Activated CD8-positive, alpha-beta memory T cell treated with anti-CD3 and anti-CD28 coated beads, Interleukin-2, amount 50 U/mL, for 1 hour (primary cell): Measurements from ENCODE around the gene SGCB.
"Not testable (repeated sequence)": the region's sequence is repeated elsewhere in the genome, so short reads cannot be mapped to it uniquely, and the experiment has no call there.

Source experiments
- DNase-seq: peaks from one replicate; pipeline ENCODE4 v3.0.0-alpha.2; 2020; ENCODE audit errors: extremely low read depth

Gene SGCB, protein sequence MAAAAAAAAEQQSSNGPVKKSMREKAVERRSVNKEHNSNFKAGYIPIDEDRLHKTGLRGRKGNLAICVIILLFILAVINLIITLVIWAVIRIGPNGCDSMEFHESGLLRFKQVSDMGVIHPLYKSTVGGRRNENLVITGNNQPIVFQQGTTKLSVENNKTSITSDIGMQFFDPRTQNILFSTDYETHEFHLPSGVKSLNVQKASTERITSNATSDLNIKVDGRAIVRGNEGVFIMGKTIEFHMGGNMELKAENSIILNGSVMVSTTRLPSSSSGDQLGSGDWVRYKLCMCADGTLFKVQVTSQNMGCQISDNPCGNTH

GRCh38 chr4:52038103-52038912 lies at the start of gene SGCB:
Gene SGCB, minus strand, starts transcription at chr4:52038299. Its CDS starts 40 bp downstream, at chr4:52038259.
- no peak for DNase-seq

- DNase-seq, result not testable (repeated sequence)
These were observed 48.3 kb upstream of the SGCB start for GRCh38 chr4:52086425-52086824.

DNA sequence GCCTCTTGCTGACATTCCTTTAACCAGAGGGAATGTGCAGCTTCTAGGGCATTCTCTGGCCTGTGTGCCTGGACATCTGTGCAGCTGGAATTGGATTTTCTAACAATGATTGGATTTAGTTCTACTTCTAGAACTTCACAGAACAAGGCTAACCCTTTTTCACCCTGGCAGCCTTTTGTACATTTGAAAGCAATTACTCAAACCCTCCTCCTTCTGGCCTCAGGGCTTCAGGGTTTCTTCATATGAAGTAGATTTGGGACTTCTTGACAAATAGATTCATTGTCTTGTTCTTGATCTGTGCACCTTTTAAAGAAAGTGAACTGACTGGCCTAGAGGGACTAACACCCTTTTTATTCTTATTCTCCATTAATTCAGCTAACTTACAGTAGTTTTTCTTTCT lies 43.1 kb upstream of the SGCB start:
- DNase-seq, result no peak

GRCh38 chr4:52079659-52080058 lies 41.6 kb upstream of the SGCB start:
- DNase-seq, result no peak

DNA sequence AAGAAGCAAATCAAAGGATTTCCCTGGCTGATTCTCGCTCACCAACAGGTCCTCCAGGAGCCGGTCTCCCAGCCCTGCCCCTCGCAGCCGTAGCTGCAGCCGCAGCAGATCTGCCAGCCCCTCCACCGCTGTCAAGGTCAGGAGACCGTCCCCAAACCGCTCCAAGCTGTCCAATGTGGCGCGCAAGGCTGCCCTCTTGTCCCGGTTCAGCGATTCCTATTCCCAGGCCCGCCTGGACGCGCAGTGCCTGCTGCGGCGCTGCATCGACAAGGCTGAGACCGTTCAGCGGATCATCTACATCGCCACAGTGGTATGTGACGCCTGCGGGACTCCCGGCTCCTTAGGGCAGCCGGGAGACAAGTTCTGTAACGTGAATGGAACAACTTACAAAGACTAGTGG lies 38.6 kb upstream of the SGCB start:
- DNase-seq, result no peak

DNA sequence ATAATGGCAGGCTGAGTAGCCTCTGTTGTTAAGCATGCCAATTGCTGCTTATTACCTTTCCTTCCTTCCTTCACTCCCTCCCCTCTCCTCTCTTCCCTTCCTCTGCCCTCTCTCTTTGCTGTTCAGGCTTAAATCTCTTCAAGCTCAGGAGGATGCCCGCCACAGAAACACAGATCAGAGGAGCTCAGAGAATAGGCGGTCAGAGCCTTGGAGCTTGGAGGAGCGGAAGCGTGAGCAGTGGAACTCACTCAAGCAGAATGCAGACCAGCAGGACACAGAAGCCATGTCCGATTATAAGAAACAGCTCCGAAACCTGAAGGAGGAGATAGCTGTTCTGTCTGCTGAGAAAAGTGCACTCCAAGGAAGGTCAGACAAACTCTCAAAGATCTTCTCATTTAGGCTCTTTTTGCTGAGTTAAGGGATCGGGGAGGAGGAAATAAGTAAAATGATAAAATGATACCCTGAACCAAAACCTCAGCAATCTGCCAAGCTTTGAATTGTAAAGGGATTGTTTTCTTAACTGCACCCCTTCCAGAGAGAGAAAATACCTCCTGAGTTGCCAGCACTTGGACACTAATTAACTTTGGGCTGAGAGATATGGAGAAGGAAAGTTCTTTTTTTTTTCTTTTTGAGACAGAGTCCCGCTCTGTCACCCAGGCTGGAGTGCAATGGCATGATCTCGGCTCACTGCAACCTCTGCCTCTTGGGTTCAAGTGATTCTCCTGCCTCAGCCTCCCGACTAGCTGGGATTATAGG lies 33.9 kb upstream of the SGCB start:
- DNase-seq, result no peak

- no peak for DNase-seq
These were observed 31.5 kb upstream of the SGCB start for GRCh38 chr4:52069571-52069970.

- DNase-seq, result no peak
These were observed 21.3 kb upstream of the SGCB start for GRCh38 chr4:52059372-52059771.

- no peak for DNase-seq
These were observed 20.2 kb upstream of the SGCB start for GRCh38 chr4:52058275-52058674.

DNA sequence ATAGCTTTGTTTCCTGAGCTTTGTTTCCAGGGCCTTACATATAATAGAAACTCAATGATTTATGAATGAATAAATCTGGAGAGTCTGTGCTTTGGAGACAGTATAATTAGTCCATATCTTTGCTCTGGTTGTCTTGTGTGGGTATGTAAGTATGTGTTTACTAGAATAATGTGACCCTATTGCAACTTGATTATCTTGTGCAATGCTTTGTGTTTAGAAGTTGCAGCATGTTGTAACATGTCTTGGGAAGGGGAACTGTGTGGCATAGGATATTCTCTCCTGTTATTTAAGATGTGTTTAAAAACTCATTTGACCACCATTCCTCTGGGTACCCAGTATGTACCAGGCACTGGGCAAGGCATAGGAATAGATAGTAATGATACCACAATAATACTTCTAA lies 19.1 kb upstream of the SGCB start:
- DNase-seq, result no peak

DNA sequence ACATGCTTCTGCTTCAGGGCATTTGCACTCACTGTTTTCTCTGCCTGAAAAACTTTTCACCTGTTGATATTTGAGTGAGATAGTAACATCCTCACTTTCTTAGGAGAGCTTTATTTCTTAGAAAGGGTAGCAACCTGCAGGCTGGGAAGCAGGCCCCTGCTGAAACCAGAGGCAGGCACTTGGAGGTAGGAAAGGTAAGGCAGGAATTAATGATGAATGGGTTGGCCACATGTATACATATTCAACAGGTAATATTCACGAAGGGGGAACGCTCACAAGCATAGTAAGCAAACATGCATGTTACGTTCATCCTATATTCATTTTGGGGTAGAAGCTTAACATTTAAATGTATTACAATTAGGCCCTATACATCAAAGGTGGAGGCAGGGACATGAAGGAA lies 16.2 kb upstream of the SGCB start:
- DNase-seq, result no peak

DNA sequence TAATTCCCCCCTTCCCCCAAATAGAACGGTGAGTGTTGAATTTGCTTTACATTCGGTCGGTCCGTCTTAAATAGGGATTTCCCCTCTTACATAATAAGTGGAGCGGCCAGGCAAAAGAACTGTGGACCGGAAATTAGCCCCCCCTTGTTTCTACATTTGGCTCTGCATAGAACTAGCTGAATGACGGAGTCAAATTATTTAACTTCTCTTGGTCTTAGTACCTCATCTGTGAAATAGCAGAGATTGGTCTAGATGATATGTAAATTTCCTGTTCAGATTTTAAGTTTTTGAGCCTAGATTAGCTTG lies 14.3 kb upstream of the SGCB start:
- DNase-seq, result no peak

DNA sequence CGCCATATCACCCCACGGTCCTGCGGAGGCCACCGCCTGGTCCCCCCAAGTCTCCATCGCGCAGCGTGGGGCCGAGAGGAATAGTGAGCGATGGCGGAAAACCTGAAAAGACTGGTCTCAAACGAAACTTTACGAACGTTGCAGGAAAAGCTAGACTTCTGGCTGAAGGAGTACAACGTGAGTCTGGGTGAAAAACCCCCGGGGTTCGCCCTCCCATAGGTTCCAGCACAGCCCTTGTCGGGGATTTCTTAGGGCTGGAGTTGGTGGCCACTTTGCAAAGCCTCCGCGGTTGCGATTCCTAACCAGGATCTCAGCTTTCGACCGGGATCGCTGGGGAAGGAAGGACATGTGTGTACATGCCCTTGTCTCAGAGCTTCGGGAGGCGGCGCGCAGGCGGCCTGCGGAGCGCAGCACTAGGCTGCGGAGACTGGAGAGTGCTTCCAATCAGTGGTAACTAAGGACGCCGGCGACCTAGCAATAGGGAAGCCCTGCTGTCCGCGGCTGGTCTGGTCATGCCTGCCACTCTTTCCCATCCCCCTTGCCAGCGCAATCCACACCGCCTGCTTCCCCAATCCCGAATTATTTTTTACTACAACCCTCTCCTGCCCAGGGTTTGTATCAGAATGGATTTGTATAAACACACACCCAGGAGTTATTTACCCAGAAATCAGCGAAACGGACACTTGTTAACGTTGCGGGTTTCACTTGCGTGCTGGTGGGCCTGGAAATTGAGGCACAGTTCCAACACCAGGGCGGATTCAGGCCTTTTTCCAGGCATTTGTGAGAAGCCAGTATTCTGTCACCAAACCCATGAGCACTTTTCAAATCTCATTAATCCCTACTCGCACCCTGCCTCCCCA lies 13.7 kb upstream of the SGCB start:
- no peak for DNase-seq

DNA sequence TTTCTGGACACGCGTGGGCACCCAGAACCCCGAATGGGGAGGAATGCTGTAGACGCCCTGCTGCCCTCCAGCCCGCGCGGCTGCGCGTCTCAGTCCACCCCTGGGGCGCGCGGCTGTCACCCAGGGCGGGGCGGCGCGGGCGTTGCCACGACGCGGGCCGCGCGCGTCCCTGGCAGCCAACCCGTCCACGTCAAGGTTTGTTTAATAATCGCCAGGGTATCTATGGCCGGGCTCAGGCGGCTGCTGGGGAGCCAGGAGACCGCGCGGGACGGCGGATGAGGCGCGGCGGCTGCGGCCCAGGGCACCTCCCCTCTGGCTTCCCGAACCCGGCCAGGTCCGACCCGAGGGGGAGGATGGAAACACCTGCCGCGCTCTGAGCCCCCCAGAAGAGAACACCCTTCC lies 13.1 kb upstream of the SGCB start, which contains the start of gene SPATA18:
Gene SPATA18 (plus strand): TSS at position 92 of the 402 bp plus-strand sequence. CDS start 401 bp downstream, outside the sequence.
- no peak for DNase-seq

DNA sequence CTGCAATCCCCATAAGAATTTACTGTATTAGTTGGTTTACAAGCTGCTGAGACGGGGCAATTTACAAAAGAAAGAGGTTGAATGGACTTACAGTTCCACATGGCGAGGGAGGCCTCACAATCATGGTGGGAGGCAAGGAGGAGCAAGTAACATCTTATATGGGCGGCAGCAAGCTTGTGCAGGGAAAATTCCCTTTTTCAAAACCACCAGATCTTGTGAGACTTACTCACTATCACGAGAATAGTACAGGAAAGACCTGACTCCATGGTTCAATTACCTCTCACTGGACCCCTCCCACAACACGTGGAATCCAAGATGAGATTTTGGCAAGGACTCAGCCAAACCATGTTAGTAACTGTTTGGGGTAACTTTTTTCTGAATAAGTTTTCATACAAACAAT lies 11.2 kb upstream of the SGCB start:
- no peak for DNase-seq

DNA sequence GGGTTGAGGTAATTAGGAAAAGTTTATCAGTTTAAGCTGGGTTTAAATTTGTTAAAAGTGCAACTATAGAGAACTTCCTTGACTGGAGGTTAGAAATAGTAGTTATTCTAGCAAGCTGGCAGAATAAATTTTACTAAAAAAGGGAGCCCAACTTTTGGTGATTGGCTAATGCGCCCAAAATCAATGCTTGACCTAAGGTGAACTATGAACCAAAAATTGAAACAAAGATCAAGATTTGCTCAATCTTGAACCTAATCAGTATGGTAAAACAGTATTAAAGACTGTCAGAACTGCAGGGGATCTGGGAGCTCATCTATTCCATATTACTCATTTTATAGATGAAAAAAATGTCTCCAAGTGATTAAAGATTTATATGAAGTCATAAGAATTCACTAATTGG lies 6.9 kb upstream of the SGCB start:
- DNase-seq, result no peak

- no peak for DNase-seq
These were observed 403 bp downstream of the SGCB start for GRCh38 chr4:52037689-52038102.

- DNase-seq, result no peak
These were observed 1.1 kb downstream of the SGCB start for GRCh38 chr4:52036886-52037530.

DNA sequence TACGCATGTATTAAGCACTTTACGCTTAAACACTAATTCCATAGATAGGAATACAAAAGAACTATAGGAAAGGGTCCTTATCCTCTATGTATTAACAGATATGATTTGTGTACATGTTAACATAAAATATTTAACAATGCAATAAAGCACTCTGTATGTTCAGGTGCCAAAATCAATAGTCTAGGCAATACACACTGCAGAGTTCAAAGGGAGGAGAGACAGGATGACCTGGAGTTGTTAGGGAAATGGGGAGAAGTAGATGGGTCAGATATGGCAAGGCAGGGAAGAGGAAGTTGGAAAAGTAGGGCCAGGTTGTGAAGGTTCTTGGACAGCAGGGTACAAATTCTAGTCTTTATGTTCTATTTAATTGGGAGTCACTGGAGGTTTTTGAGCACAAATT lies 2.9 kb downstream of the SGCB start:
- no peak for DNase-seq

DNA sequence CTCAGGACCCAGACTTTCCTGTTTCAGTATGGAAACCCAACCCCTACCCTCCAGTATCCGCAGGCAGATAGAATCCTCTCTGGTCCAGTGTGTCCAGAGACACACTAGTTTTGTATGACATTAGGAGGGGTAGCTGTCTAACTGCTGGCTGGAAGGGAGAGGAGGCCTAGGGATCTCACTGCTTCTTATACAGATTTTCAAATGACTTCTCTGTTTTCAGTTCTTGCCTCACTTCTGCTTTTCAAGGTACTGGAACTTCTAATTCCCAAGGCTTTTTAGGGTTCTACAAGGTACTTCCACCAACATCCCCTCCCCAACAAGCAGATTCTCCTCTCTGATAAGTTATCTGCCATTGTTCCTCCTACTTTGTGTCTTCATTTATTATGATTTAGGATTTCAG lies 6.1 kb downstream of the SGCB start:
- no peak for DNase-seq

DNA sequence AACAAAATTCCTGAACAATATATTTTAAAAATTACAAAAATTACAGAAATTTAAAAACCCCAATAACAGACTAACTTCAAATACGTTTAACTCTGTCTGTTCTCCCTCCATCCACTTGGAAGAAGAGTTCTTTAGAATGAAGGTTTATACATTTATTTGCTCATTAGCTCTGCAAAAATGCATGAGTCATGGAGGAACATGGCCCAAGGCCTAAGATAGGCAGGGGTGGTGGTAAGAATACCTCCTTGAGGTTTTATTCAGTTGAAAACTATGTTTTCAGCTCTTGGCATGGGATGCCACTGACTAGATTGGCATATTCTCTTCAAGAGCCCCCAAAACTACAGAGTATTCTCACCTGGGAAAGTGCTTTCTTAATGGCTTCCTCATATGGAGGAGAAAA lies 9.1 kb downstream of the SGCB start:
- no peak for DNase-seq
